ENCODE data around the gene RPS21. TPM values are rescaled to one million over a fixed set of nuclear protein-coding genes. Genes with fewer than 3 reads are reported as not detected.

Gene RPS21
- total and polyA plus RNA-seq, 2 of the 13 experiments (the other 11 are each of a cell fraction or from before 2014, with no cell fraction given), result 2,647 to 11,063 TPM

GRCh38 chr20:62382306-62383198 lies 4.4 kb upstream of the RPS21 start (continued):
- TF ChIP-seq ZNF296 (CRISPR knock-in tag; conservative IDR thresholded peaks at IDR 0.05) (0 out of 2 replicates have a peak, but pooled peaks have one; percentile 26), ZNF136 (CRISPR knock-in tag; IDR thresholded peaks at IDR 0.05; ENCODE audit: low read depth) (no peak), ZNF879 (CRISPR knock-in tag; IDR thresholded peaks at IDR 0.05) (peak; percentile 56; the same call in 1 of the 2 replicates), ZNF597 (CRISPR knock-in tag; IDR thresholded peaks at IDR 0.05) (no peak), HNF1A (IDR thresholded peaks at IDR 0.05; ENCODE audit: low read depth) (no peak), HNF1A (CRISPR knock-in tag; IDR thresholded peaks at IDR 0.05; ENCODE audit: borderline replicate concordance) (no peak; the same call in 1 of the 2 replicates), ZNF407 (CRISPR knock-in tag; IDR thresholded peaks at IDR 0.05; ENCODE audit: not compliant biosample characterization) (peak; percentile 54), SRY (CRISPR knock-in tag; IDR thresholded peaks at IDR 0.05) (peak; percentile 34; the same call in 1 of the 2 replicates), ZBTB38 (CRISPR knock-in tag; IDR thresholded peaks at IDR 0.05) (peak; percentile 74; the same call in 1 of the 2 replicates), ZFX (CRISPR knock-in tag; IDR thresholded peaks at IDR 0.05; ENCODE audit: low read depth) (peak; percentile 84), ZNF577 (CRISPR knock-in tag; IDR thresholded peaks at IDR 0.05; ENCODE audit: borderline replicate concordance, low read depth) (no peak), ZBTB21 (CRISPR knock-in tag; IDR thresholded peaks at IDR 0.05) (no peak), SP2 (CRISPR knock-in tag; IDR thresholded peaks at IDR 0.05) (peak; percentile 32; the same call in 1 of the 2 replicates), FOXK2 (IDR thresholded peaks at IDR 0.05) (no peak), ZNF224 (CRISPR knock-in tag; IDR thresholded peaks at IDR 0.05) (no peak)

All from HepG2 (cell line).